ENCODE measurements around the gene TRPM3. TPM values are rescaled to one million over a fixed set of nuclear protein-coding genes. Genes with fewer than 3 reads are reported as not detected.

TRPM3 gene
- total RNA-seq, 4 donors from 2014 or later: 0.27 to 1.2 (median 0.47) TPM; not detected in 1

DNA sequence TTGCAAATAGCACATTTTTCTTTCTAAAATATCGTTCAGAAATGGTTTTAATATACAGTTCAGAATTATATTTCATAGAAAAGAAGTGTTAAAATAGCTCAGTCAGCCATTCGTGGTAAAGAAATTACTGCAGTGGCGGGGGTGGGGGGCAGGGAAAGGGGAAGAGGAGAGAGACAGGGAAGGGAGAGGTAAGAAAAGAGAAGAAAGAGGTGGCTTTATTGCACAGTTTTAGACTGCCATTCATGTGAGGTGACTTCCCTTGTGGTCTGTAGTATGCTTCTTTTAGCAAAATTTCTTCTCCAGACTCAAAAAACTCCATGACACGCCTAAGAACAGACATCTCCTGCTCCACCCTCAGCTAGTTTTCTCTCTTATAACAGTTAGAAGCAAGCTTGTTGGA is 259.6 kb downstream of the TRPM3 start:
- Histone ChIP-seq H3K27ac (no peak overlapping the region), H3K36me3 (no peaks in the 10 kb centered on the region), H3K27me3 (peaks cover 4% of the 10 kb centered on the region), H3K9me3 (no peaks in the 10 kb centered on the region), H3K4me1 (no peaks in the 10 kb centered on the region), H3K4me3 (no peak overlapping the region)
- TF ChIP-seq POLR2AphosphoS5 (IDR thresholded peaks at IDR 0.05) (no peak), EP300 (IDR thresholded peaks at IDR 0.05) (no peak)
- no peak for ATAC-seq
- 52 to 65% methylated on average over 3 to 4 of the region's 4 CpGs for WGBS, 2 donors (ENCODE audit: low coverage in 1 of 2)

- TF ChIP-seq POLR2A (IDR thresholded peaks at IDR 0.05) (no peak), POLR2AphosphoS5 (IDR thresholded peaks at IDR 0.05) (no peak), EP300 (IDR thresholded peaks at IDR 0.05) (no peak)
- TF ChIP-seq, protein P1, sequence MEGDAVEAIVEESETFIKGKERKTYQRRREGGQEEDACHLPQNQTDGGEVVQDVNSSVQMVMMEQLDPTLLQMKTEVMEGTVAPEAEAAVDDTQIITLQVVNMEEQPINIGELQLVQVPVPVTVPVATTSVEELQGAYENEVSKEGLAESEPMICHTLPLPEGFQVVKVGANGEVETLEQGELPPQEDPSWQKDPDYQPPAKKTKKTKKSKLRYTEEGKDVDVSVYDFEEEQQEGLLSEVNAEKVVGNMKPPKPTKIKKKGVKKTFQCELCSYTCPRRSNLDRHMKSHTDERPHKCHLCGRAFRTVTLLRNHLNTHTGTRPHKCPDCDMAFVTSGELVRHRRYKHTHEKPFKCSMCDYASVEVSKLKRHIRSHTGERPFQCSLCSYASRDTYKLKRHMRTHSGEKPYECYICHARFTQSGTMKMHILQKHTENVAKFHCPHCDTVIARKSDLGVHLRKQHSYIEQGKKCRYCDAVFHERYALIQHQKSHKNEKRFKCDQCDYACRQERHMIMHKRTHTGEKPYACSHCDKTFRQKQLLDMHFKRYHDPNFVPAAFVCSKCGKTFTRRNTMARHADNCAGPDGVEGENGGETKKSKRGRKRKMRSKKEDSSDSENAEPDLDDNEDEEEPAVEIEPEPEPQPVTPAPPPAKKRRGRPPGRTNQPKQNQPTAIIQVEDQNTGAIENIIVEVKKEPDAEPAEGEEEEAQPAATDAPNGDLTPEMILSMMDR (IDR thresholded peaks at IDR 0.05): no peak
- ATAC-seq: no peak
- WGBS, 2 donors (ENCODE audit: low coverage in 1 of 2): 75 to 77% methylated on average over 2 to 3 of the region's 3 CpGs
Observed at GRCh38 chr9:70861376-70861775, 260.0 kb downstream of the TRPM3 start.

DNA sequence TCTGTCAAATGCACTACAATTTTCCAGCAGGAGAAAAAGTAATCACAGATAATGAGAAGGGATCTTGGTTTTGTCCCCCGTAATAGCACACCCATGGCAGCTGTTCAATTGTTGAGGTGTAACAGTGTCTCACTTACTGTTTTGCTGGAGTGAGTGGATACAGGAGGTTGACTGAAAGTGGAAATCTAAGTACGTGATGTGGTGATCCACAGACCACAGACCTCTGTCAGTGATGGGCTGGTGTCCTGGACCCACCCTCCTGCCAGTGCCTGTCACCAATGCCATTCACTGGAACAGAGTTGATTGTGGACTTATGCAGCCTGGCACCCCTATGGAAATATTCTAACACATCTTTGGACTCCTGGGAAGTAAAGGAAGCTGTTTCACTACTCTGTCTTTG is 261.7 kb downstream of the TRPM3 start:
- Histone ChIP-seq H3K36me3 (no peaks in the 10 kb centered on the region), H3K27ac (no peak overlapping the region), H3K4me3 (no peak overlapping the region), H3K27me3 (peaks cover 4% of the 10 kb centered on the region), H3K9me3 (no peaks in the 10 kb centered on the region), H3K4me1 (no peaks in the 10 kb centered on the region)
- TF ChIP-seq POLR2A (IDR thresholded peaks at IDR 0.05): no peak
- TF ChIP-seq EP300 (IDR thresholded peaks at IDR 0.05): no peak
- TF ChIP-seq, protein P1 (IDR thresholded peaks at IDR 0.05): no peak
- no peak for TF ChIP-seq POLR2AphosphoS5 (IDR thresholded peaks at IDR 0.05)
- 75 to 86% methylated on average over 2 of the region's 2 CpGs for WGBS, 2 donors (ENCODE audit: low coverage in 1 of 2)
- no peak for ATAC-seq

More at GRCh38 chr9:70861376-70861775, 260.0 kb downstream of the TRPM3 start:
- Histone ChIP-seq H3K27me3 (peaks cover 4% of the 10 kb centered on the region), H3K27ac (no peak overlapping the region), H3K4me1 (no peaks in the 10 kb centered on the region), H3K9me3 (no peaks in the 10 kb centered on the region), H3K36me3 (no peaks in the 10 kb centered on the region), H3K4me3 (no peak overlapping the region)

DNA sequence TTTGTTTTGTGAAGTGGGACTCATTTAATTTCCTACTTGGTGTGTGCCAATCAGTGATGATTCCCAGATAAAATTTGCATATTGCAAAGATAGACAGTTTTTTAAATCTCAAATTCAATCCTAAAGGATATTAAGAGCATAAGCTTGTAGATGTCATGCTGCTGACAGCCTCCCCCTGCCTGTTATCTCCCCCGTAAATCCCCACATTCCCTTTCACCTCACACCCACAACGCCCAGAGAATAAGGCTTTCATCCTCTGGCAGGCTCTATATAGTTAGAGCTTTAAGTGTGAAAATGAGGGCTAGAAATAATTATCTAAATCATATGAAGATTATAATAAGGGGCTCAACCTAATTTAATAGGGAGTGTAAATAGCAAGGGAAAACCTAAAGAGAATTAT is 265.0 kb downstream of the TRPM3 start:
- no peak overlapping the region for H3K4me3 ChIP-seq
- H3K4me1 ChIP-seq: no peaks in the 10 kb centered on the region
- H3K9me3 ChIP-seq: no peaks in the 10 kb centered on the region
- H3K27me3 ChIP-seq: peaks cover 4% of the 10 kb centered on the region
- 63 to 80% methylated on average over 2 of the region's 2 CpGs for WGBS, 2 donors (ENCODE audit: low coverage in 1 of 2)
- H3K36me3 ChIP-seq: no peaks in the 10 kb centered on the region
- no peak overlapping the region for H3K27ac ChIP-seq
- ATAC-seq: no peak
- no peak for TF ChIP-seq POLR2AphosphoS5 (IDR thresholded peaks at IDR 0.05)

DNA sequence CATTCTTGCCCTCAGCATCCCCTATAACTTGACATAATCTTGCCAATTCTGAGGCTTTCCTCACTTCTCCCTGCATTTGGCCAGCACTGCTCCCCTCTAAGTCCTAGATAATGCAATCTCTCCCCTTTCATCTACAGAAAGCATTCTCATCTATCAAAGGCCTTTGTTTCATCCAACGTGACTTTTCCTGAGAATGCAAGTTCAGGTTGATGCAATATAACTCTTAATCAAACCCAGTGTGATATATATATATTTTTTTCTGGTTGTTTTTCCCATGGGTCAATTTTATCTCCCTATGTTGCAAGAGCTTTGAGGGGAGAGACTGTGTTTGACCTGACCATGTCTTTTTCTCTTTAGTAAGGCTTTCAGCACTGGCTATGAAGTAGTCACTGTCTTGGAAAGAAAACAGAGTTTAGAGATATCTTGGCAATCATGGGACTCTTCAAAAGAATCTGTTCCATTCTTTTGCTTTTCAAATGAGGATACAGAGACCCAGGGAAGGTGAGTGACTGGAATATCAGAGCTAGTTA is 268.6 kb downstream of the TRPM3 start:
- no peaks in the 10 kb centered on the region for H3K36me3 ChIP-seq
- no peak overlapping the region for H3K4me3 ChIP-seq
- no peaks in the 10 kb centered on the region for H3K9me3 ChIP-seq
- no peak for ATAC-seq
- no peaks in the 10 kb centered on the region for H3K27me3 ChIP-seq
- WGBS, 2 donors (ENCODE audit: low coverage in 1 of 2): 67% methylated on average over 1 of the region's 1 CpG; no CpG with 5 or more reads in 1 of the 2 donors
- H3K4me1 ChIP-seq: no peaks in the 10 kb centered on the region
- TF ChIP-seq POLR2AphosphoS5 (IDR thresholded peaks at IDR 0.05): no peak
- TF ChIP-seq EP300 (IDR thresholded peaks at IDR 0.05): no peak
- TF ChIP-seq POLR2A (IDR thresholded peaks at IDR 0.05): no peak
- TF ChIP-seq, protein P1 (IDR thresholded peaks at IDR 0.05): no peak
- H3K27ac ChIP-seq: no peak overlapping the region

- H3K36me3 ChIP-seq: no peaks in the 10 kb centered on the region
- TF ChIP-seq POLR2AphosphoS5 (IDR thresholded peaks at IDR 0.05) (no peak), EP300 (IDR thresholded peaks at IDR 0.05) (no peak), POLR2A (IDR thresholded peaks at IDR 0.05) (no peak)
- TF ChIP-seq, protein P1 (IDR thresholded peaks at IDR 0.05): no peak
- no peaks in the 10 kb centered on the region for H3K9me3 ChIP-seq
- 77% methylated on average over 2 of the region's 2 CpGs; no CpG with 5 or more reads in 1 of the 2 donors for WGBS, 2 donors (ENCODE audit: low coverage in 1 of 2)
- no peaks in the 10 kb centered on the region for H3K27me3 ChIP-seq
- no peak overlapping the region for H3K27ac ChIP-seq
- H3K4me1 ChIP-seq: no peaks in the 10 kb centered on the region
- H3K4me3 ChIP-seq: no peak overlapping the region
- ATAC-seq: no peak
Observed at GRCh38 chr9:70840266-70840665, 281.2 kb downstream of the TRPM3 start.
